ENCODE measurements around the gene FFAR3. TPM values are rescaled to one million over a fixed set of nuclear protein-coding genes. Genes with fewer than 3 reads are reported as not detected.
"Not testable (repeated sequence)": the region's sequence is repeated elsewhere in the genome, so short reads cannot be mapped to it uniquely, and the experiment has no call there.

FFAR3 gene
- total RNA-seq, 1 donor from 2014 or later: not detected

DNA sequence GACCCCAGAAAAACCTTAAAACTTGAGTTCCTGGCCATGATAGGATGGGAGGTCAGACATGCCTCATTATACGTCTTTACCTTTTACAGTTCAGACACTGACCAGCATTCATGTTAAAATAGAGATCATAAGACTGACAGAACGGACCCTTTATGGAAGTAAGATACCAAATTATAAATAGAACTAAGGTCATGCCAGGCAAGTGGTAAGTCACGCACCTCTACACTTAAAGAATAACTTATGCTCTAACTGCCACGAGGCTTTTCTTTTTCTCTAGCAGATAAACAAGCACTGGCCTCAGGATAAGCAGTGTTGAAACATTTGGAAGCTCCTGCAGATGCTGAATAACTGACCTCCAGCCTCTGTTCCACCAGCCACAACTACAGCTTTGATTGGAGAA lies 41.0 kb downstream of the FFAR3 start:
- ATAC-seq: no peak
- no peak for DNase-seq (ENCODE audit: low spot score)

GRCh38 chr19:35399948-35400772 lies 41.9 kb downstream of the FFAR3 start:
- ATAC-seq (no peak), DNase-seq (ENCODE audit: low spot score) (no peak)

- ATAC-seq: no peak
- no peak for DNase-seq (ENCODE audit: low spot score)
Measured at GRCh38 chr19:35400773-35401100, 42.5 kb downstream of the FFAR3 start.

DNA sequence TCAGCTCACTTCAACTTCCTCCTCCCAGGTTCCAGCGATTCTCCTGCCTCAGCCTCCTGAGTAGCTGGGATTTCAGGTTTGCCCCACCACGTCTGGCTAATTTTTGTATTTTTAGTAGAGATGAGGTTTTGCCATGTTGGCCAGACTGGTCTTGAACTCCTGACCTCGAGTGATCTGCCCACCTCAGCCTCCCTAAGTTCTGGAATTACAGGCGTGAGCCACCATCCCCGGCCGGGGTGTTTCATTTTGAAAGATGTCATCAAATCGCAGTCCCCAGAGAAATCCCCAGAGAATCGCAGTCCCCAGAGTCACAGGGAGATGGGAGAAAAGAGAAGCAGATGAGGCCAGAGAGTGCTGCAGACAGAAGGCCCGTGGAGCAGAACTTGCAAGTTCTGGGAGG lies 43.2 kb downstream of the FFAR3 start:
- ATAC-seq; DNase-seq (ENCODE audit: low spot score): not testable (repeated sequence)

GRCh38 chr19:35403116-35403760 lies 45.0 kb downstream of the FFAR3 start:
- ATAC-seq (no peak), DNase-seq (ENCODE audit: low spot score) (no peak)

- no peak for DNase-seq (ENCODE audit: low spot score)
- no peak for ATAC-seq
Measured at GRCh38 chr19:35404879-35405622, 46.8 kb downstream of the FFAR3 start.

- ATAC-seq (no peak), DNase-seq (ENCODE audit: low spot score) (no peak)
Measured at GRCh38 chr19:35407619-35408018, 49.4 kb downstream of the FFAR3 start.

- DNase-seq (ENCODE audit: low spot score): no peak
- no peak for ATAC-seq
Measured at GRCh38 chr19:35408284-35409171, 50.3 kb downstream of the FFAR3 start.

DNA sequence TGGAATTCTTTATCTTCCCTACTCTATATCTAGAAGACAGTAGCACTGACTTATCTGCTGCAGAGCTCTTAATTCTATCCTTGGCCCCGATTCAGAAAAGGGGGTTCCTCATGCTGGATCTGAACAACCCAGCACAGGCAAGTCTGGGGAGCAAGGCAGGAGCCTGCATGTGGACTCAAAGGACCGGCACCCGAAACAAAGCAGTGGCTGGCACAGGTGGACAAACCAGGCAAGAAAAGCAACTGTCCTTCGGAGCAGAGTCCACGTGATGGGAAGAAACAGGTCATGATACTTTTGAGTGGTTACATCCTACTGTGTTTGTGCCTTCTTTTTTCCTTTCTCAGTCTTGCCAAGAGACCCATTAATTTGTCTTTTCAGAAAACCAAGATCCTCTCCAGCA lies 50.9 kb downstream of the FFAR3 start:
- DNase-seq (ENCODE audit: low spot score) (no peak), ATAC-seq (no peak)

Other genes starting within 250 kb of the FFAR3 start
- 1.4 TPM for gene FXYD3, start 242.6 kb upstream of the FFAR3 start, total RNA-seq
- gene LGI4, start 223.4 kb upstream of the FFAR3 start, total RNA-seq: 1.9 TPM
- 280 TPM for gene FXYD1, start 219.6 kb upstream of the FFAR3 start, total RNA-seq
- 0.60 TPM for gene FXYD7, start 215.2 kb upstream of the FFAR3 start, total RNA-seq
- gene FXYD5, start 203.7 kb upstream of the FFAR3 start, total RNA-seq: 7.6 TPM
- not detected for gene FAM187B, start 129.7 kb upstream of the FFAR3 start, total RNA-seq
- gene LSR, start 109.5 kb upstream of the FFAR3 start, total RNA-seq: 103 TPM
- gene USF2, start 89.5 kb upstream of the FFAR3 start, total RNA-seq: 91.7 TPM
- 37.2 TPM for gene HAMP, start 75.9 kb upstream of the FFAR3 start, total RNA-seq
- 0.81 TPM for gene MAG, start 66.3 kb upstream of the FFAR3 start, total RNA-seq
- 1.2 TPM for gene CD22, start 29.3 kb upstream of the FFAR3 start, total RNA-seq
- not detected for gene FFAR1, start 10.6 kb upstream of the FFAR3 start, total RNA-seq
- gene GPR42, start 12.6 kb downstream of the FFAR3 start, total RNA-seq: not detected
- not detected for gene FFAR2, start 89.8 kb downstream of the FFAR3 start, total RNA-seq
- gene KRTDAP, start 132.0 kb downstream of the FFAR3 start, total RNA-seq: not detected
- gene DMKN, start 155.2 kb downstream of the FFAR3 start, total RNA-seq: 2.0 TPM
- not detected for gene SBSN, start 169.9 kb downstream of the FFAR3 start, total RNA-seq
- gene GAPDHS, start 175.0 kb downstream of the FFAR3 start, total RNA-seq: not detected
- 26.6 TPM for gene TMEM147, start 187.2 kb downstream of the FFAR3 start, total RNA-seq
- gene ATP4A, start 205.2 kb downstream of the FFAR3 start, total RNA-seq: not detected
- not detected for gene PMIS2, start 227.7 kb downstream of the FFAR3 start, total RNA-seq

Measured in left lobe of liver (tissue), 2 donors.